Brain microvascular endothelial cell (primary cell): ENCODE results near the gene UBR1.

Experiments used
- DNase-seq: peaks from one replicate; pipeline ENCODE4 v3.0.0-alpha.2; 2020
- H3K27ac ChIP-seq: fragments of 250-450 bp; sonication (Bioruptor Pico); 2 replicates; pipeline ENCODE4 v1.5.1; 2020; ENCODE audit warnings: mild to moderate bottlenecking, moderate library complexity
- H3K27me3 ChIP-seq: fragments of 250-450 bp; sonication (Bioruptor Pico); replicated peaks from 2 replicates; pipeline ENCODE4 v1.5.1; 2020; ENCODE audit warnings: mild to moderate bottlenecking
- H3K36me3 ChIP-seq: fragments of 250-450 bp; sonication (Bioruptor Pico); replicated peaks from 2 replicates; pipeline ENCODE4 v1.5.1; 2020; ENCODE audit warnings: mild to moderate bottlenecking
- H3K4me3 ChIP-seq: 2 replicates; pipeline ENCODE4 v1.5.1; 2011; ENCODE audit warnings: low read depth, mild to moderate bottlenecking, control low read depth, low read length, moderate library complexity
- CTCF ChIP-seq: IDR thresholded peaks from 2 replicates; pipeline ENCODE4 v1.5.1; 2011; ENCODE audit warnings: low read depth, mild to moderate bottlenecking, moderate library complexity, low read length, control low read depth, inconsistent platforms; ENCODE audit errors: missing control alignments
- in situ Hi-C: cut with HindIII; loops from 2 replicates; pipeline ENCODE4 v1.10.0; 2017; ENCODE audit warnings: low sequenced_read_pairs, low pct_ligation_motif_present

UBR1 gene

GRCh38 chr15:43105077-43105736, 631 bp downstream of the UBR1 start:
- TF ChIP-seq CTCF, result no peak
- in situ Hi-C loops, result no loop called here
- H3K4me3 ChIP-seq, result peak overlapping the region; percentile 93
- no peak for DNase-seq
- H3K27ac ChIP-seq, result peak overlapping the region; percentile 71
- H3K36me3 ChIP-seq, result peaks cover 4% of the 10 kb centered on the region
- no peaks in the 10 kb centered on the region for H3K27me3 ChIP-seq

GRCh38 chr15:43104426-43104825, 1.4 kb downstream of the UBR1 start:
- in situ Hi-C loops, result no loop called here
- no peak overlapping the region for H3K27ac ChIP-seq
- no peak for TF ChIP-seq CTCF
- H3K27me3 ChIP-seq, result no peaks in the 10 kb centered on the region
- peaks cover 4% of the 10 kb centered on the region for H3K36me3 ChIP-seq
- no peak overlapping the region for H3K4me3 ChIP-seq
- DNase-seq, result no peak

- TF ChIP-seq CTCF, result no peak
- H3K27me3 ChIP-seq, result no peaks in the 10 kb centered on the region
- peaks cover 4% of the 10 kb centered on the region for H3K36me3 ChIP-seq
- H3K27ac ChIP-seq, result no peak overlapping the region
- in situ Hi-C loops, result no loop called here
- no peak for DNase-seq
- H3K4me3 ChIP-seq, result no peak overlapping the region
Measured at GRCh38 chr15:43103907-43104306, 1.9 kb downstream of the UBR1 start.

GRCh38 chr15:43102187-43102586, 3.7 kb downstream of the UBR1 start:
- Histone ChIP-seq H3K4me3 (no peak overlapping the region), H3K36me3 (peaks cover 6% of the 10 kb centered on the region), H3K27ac (no peak overlapping the region), H3K27me3 (no peaks in the 10 kb centered on the region)
- no peak for TF ChIP-seq CTCF
- DNase-seq, result no peak
- in situ Hi-C loops, result no loop called here

- no peak for DNase-seq
- TF ChIP-seq CTCF, result no peak
- H3K27me3 ChIP-seq, result no peaks in the 10 kb centered on the region
- in situ Hi-C loops, result no loop called here
- H3K36me3 ChIP-seq, result peaks cover 6% of the 10 kb centered on the region
- H3K27ac ChIP-seq, result no peak overlapping the region
- no peak overlapping the region for H3K4me3 ChIP-seq
Measured at GRCh38 chr15:43100971-43101370, 4.9 kb downstream of the UBR1 start.

GRCh38 chr15:43099105-43099845, 6.6 kb downstream of the UBR1 start:
- no peaks in the 10 kb centered on the region for H3K27me3 ChIP-seq
- no peak overlapping the region for H3K4me3 ChIP-seq
- no peak for TF ChIP-seq CTCF
- no peak for DNase-seq
- H3K36me3 ChIP-seq, result peaks cover 6% of the 10 kb centered on the region
- in situ Hi-C loops, result no loop called here
- H3K27ac ChIP-seq, result no peak overlapping the region
